NCI-H69 (cell line): ENCODE data around the gene ASMTL.
"Not testable (repeated sequence)": the region's sequence is repeated elsewhere in the genome, so short reads cannot be mapped to it uniquely, and the experiment has no call there.

Source experiments
- DNase-seq: peaks from one replicate; lab custom pipeline; 2025; lab: John Stamatoyannopoulos, UW

Gene ASMTL

DNA sequence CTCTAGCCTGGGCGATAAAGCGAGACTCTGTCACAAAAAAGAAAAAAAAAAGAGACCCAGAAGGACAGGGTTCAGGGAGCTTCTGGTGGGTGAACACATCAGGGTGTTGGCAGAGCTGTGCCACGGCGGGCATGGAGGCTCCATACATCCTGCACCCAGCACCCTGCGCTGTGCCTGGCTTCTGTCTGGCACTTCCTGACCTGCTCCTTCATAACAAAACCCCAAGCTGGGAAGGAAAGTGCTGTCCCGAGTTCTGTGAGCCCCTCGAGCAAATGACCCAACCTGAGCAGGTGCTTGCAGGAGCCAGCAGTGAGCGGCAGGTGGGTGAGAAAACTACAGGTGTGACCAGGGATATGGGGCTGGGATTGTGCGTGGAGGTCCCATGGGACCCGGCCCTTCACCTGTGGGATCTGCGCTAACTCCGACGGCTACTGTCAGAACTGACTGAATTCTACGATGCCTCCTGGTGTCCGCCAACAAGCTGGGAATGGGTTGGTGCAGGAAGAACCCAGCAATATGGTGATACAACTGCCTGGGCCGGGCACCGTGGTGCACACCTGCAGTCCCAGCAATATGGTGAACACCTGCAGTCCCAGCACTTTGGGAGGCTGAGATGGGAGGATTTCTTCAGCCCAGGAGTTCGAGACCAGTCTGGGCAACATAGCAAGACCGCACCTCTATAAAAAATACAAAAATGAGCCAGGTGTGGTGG is 18.9 kb downstream of the ASMTL start:
- no peak for DNase-seq

- DNase-seq = no peak
Measured at GRCh38 chrX:1430451-1430850, 22.3 kb downstream of the ASMTL start.

- DNase-seq = no peak
Measured at GRCh38 chrX:1427756-1428155, 25.0 kb downstream of the ASMTL start.

DNA sequence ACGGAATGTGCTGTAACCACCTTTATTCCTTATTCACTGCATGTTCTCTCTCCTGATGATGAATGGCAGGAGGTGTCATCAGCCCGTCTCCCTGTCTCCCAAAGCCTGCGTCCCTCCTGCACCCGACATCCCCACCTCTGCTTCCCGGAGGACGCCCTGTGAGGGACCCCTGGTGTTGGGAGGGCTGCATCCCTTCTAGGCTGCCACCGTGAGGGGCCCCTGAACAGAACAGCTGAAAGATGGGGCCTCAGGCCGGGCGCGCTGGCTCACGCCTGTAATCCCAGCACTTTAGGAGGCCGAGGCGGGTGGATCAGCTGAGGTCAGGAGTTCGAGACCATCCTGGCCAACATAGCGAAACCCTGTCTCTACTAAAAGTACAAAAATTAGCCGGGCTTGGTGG is 26.4 kb downstream of the ASMTL start:
- not testable (repeated sequence) for DNase-seq

DNA sequence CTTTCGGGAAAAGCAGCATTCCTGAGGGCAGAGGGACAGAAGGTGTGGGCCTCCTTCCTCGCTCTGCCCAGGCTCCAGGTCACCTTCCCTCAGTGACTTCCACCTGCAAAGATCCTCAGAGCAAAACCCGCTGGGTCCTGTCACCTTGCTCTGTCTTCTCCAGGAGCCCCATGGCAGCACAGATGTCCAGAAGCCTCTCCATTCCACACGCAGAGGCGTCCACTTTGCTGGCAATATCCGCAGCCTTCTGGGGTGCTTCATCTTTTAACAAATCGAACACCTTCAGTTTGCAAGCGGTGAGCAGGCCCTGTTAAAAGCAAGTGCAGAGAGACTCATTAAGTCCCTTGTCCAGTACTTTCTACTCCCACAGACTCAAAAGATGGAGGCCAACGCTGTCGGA is 27.3 kb downstream of the ASMTL start:
- DNase-seq = no peak

DNA sequence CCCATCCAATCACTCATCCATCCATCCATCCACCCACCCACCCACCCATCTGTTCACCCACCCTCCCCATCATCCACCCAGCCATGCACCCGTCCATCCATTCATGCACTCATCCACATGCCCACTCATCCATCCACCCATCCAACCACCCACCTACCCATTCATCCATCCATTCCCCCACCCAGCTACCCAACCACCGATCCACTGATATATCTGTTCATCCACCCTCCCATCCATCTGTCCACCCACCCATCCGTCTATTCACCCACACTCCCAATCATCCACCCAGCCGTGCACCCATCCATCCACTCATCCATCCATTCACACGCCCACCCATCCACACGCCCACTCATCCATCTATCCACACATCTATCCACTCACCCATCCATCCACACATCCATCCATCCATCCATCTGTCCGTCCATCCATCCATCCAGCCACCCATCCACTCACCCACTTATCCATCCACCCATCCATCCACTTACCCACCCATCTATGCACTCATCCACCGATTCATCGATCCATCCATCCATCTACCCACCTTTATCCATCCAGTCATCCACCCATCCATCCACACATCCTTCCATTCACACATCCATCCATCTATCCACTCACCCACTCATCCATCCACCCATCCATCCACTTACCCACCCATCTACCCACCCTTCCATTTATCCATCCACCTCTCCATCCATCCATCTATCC is 28.4 kb downstream of the ASMTL start:
- DNase-seq = no peak

DNA sequence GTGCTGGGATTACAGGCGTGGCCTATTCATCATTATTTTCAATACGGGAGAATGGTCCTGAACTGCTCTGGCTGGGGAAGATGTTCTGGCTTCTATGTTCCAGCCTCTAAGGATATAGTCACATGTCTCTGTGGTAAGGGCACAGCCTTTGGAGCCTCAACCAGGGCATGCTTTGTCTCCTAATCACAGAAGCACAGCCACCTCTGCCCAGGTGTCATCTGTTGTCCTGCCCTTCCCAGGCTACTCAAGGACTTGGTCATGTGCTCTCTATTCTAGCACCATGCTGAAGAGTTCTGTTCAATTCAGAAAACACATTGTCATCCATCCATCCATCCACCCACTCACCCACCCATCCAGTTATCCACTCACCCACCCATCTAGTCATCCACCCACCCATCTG is 29.5 kb downstream of the ASMTL start:
- no peak for DNase-seq

GRCh38 chrX:1422135-1422465 is 30.6 kb downstream of the ASMTL start:
- no peak for DNase-seq

DNA sequence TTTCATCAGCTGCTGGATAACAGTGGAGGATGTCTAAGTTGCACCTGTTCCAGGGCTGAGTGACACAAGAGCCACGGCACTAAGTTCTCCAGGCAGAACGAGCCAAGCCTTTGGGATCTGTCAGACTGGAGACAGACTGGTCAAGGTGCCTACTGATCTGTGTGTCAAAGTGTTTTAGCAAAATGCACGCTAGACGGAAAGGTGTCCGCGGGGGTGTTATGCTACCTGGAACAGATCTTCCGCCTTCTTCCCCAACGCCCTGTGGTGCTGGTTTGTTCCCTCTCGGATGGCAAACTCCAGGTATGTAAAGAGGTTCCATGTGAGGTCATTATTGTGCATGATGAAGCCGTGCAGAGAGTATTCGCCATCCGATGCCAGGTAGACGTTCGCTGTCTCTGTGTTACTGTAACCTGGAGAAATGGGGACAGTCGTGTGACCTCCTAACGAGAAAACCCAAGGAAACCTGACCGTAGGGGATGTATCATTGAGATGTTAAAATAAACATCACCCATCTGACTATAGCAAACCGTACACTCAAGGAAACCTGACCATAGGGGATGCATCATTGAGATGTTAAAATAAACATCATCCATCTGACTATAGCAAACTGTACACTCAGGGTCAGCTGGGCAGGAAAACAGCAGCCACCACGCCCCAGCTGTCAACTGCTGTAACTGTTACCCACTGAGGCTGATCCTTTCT is 31.1 kb downstream of the ASMTL start:
- DNase-seq = no peak

DNA sequence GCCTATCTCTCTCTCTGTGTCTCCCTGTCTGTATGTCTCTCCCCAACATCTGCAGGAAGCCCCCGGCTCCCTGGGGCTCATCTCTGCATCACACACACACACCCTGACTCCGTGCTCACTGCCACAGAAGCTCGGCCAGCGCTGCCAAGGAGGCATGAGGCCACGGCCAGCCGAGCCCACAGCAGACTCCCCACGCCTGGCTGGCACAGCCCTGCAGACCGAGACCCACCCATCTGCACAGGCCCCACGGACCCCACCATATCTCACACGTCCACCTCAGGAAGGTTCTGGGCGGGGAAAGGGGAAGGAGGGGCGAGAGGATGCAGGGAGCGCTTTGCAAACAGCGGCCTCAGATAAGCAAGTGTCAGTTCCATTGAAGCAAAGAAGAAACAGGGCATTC is 32.3 kb downstream of the ASMTL start:
- no peak for DNase-seq

DNA sequence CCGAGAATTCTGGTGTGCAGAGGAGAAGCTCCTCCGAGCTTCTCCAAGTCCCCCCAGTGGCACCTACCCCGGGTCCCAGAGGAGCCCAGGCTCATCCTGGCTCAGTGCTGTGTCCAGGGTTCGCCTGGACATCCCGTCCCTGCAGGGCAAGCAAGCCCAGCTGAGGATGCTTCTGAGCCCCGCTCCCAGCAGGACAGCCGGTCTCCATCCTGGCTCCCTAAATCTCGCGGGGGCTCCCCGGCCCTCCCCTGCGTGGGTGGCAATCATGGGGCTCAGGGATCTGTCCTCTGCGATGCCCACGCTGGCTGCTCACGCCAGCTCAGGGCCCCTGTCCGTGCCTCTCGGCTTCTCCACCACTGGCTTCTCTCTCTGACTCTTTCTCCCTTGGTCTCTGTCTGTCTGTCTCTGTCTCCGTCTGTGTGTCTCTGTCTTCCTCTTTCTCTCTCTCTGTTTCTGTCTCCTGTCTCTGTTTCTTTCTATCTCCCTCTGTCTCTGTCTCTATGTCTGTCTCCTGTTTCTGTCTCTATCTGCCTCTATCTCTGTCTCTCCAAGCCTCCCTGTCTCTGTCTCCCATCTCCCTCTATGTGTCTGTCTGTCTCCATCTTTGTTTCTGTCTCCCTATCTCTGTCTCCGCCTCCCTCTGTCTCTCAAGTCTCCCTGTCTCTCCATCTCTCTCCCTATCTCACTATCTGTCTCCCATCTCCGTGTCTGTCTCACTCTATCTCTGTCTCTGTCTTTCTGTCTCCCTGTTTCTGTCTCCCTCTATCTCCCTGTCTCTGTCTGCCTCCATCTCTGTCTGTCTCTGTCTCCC is 33.0 kb downstream of the ASMTL start:
- DNase-seq = no peak

GRCh38 chrX:1418901-1419544 is 33.7 kb downstream of the ASMTL start:
- no peak for DNase-seq

DNA sequence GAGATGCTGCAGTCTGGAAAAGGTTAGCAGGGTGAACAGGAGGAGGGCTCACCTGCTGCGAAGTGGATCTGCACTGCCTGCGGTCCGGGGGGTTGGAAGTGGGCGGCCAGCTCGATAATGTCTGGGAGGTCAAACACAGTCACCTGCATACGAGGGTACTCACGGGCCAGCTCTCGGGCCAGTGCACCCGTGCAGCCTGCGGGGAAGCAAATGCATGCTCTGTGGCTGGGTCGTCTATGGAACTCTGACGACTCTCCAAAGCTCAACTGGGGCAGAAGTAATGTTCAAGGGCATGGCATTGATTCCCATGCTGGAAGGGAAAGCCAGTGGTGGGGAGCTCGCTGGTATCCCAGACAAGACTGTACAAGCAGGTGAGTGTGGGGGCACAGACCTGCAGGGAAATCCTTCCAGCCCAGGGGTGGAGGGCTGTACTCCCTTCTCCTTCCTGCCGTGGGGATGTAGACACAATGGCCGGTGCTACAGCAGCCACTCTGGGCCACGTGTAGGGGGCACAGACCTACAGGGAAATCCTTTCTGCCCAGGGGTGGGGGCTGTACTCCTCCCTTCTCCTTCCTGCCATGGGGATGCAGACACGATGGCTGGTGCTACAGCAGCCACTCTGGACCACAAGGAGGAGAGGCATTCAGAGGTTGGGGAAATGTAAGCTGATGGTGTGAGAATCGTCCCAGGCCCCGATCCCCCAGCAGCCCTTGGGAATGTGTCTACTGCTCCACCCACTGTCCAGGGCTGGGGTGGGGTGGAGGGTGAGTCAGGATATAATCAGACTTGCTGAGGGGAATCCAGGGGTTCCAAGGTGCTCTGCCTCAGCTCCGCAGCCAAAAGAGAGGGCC is 34.6 kb downstream of the ASMTL start:
- no peak for DNase-seq

DNA sequence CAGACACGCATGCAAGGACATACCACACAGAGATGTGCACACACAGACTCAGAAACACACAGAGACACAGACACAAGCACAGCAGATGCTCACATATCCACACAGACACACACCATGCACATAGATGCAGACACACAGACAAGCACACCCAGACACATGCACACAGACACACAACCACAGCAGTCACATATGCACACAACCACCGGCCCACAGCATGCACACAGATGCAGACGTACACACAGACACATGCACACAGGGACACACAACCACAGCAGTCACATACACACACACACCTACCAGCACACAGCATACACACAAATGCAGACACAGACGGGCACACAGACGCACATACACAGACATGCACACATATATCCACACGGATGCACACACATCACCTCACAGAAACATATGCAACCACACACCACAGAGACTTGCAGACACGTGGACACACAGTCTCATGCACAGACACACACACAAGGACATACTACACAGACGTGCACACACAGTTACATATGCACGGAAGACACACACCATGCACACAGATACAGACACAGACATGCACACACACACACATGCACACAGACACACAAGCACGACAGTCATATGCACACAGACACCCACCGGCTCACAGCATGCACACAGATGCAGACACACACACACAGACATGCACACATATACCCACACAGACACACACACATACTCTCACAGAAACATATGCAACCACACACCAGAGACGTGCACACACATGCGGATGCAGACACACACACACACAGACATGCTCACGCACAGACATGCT is 35.5 kb downstream of the ASMTL start:
- no peak for DNase-seq

DNA sequence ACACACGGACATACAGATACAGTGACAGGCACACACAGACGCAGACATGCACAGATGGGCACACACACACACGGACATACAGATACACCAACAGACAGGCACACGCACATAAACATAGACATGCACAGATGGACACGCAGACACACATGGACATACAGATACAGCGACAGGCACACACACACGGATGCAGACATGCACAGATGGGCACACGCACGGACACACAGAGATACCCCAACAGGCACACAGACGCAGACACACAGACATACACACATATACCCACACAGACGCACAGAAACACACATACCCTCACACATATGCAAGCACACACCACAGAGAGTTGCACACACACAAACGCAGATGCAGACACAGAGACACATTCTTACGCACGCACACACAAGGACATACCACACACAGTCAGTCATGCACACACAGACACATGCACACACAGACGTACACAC is 36.4 kb downstream of the ASMTL start:
- no peak for DNase-seq

DNA sequence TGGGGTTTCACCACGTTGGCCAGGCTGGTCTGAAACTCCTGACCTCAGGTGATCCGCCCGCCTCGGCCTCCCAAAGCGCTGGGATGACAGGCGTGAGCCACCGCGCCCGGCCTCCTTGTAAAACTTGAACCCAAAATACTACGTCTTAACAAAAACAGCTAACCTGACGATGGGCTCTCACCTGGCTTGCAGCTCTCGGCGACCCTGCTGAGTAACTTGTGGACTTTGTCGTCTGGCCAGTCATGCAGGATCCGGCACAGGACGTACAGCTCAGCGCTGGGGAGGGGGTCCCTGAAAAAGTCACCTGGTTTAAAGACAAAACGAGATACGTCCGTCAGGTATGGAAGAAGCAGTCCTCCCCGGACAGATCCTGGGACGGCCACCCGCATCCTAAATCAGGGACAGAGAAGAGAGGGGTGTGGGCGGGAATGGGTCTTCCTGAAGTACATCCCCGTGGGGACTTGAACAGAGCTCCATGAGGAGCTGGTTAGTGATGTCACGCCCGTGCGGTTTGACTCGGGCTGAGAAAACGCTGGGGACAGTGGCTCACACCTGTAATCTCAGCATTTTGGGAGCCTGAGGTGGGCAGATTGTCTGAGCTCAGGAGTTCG is 40.1 kb downstream of the ASMTL start:
- DNase-seq = no peak

DNA sequence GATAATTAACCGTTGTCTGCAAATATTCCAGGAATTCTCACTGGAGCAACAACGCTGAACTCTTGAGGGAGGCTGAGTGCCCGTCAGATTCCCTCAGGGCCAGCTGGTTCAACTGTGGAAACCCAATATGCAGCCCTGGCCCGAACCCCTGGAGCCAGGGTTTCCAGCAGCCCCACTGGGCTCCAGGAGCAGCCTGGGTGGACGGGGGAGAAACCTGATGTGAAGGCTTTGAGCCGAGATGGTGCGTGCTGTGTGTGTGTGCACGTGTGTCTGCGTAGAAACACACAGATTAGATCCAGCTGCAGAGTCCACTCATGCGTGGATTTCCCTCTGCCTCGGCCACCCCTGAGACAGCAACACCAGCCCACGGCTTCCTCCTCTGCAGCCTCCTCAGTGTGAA is 41.4 kb downstream of the ASMTL start:
- no peak for DNase-seq

- no peak for DNase-seq
Measured at GRCh38 chrX:1407035-1407434, 45.7 kb downstream of the ASMTL start.

- not testable (repeated sequence) for DNase-seq
Measured at GRCh38 chrX:1405769-1406168, 46.9 kb downstream of the ASMTL start.

- DNase-seq = not testable (repeated sequence)
Measured at GRCh38 chrX:1403867-1404266, 48.8 kb downstream of the ASMTL start.
